ENCODE data around the gene STRIP1.

The STRIP1 gene

GRCh38 chr1:110098222-110099026 lies 64.0 kb downstream of the STRIP1 start:
- peak; percentile 13 for ATAC-seq
- TF ChIP-seq TOX (CRISPR knock-in tag; IDR thresholded peaks at IDR 0.05; ENCODE audit: borderline replicate concordance) (no peak), PATZ1 (CRISPR knock-in tag; IDR thresholded peaks at IDR 0.05; ENCODE audit: borderline replicate concordance) (0 out of 2 replicates have a peak, but pooled peaks have one; percentile 62), GLIS3 (CRISPR knock-in tag; IDR thresholded peaks at IDR 0.05) (no peak; the same call in 1 of the 2 replicates), ISL1 (CRISPR knock-in tag; IDR thresholded peaks at IDR 0.05) (0 out of 2 replicates have a peak, but pooled peaks have one; percentile 60), ZFP3 (CRISPR knock-in tag; IDR thresholded peaks at IDR 0.05) (peak; percentile 37; the same call in 1 of the 2 replicates), ZNF70 (CRISPR knock-in tag; IDR thresholded peaks at IDR 0.05) (peak; percentile 74), ZNF565 (CRISPR knock-in tag; conservative IDR thresholded peaks at IDR 0.05; ENCODE audit: low read depth) (peak; percentile 67; the same call in 1 of the 2 replicates), ZNF8 (CRISPR knock-in tag; IDR thresholded peaks at IDR 0.05) (no peak; the same call in 1 of the 2 replicates), BACH2 (CRISPR knock-in tag; IDR thresholded peaks at IDR 0.05; ENCODE audit: borderline replicate concordance) (peak; percentile 60), SNAI2 (CRISPR knock-in tag; IDR thresholded peaks at IDR 0.05) (no peak; the same call in 1 of the 2 replicates), OSR1 (CRISPR knock-in tag; IDR thresholded peaks at IDR 0.05) (0 out of 2 replicates have a peak, but pooled peaks have one; percentile 12), ESRRG (CRISPR knock-in tag; IDR thresholded peaks at IDR 0.05) (peak; percentile 36; the same call in 1 of the 2 replicates), CSRNP3 (CRISPR knock-in tag; IDR thresholded peaks at IDR 0.05) (no peak), CSDC2 (CRISPR knock-in tag; IDR thresholded peaks at IDR 0.05) (0 out of 2 replicates have a peak, but pooled peaks have one; percentile 45), TCF4 (CRISPR knock-in tag; IDR thresholded peaks at IDR 0.05; ENCODE audit: borderline replicate concordance) (peak; percentile 80), ZFP30 (CRISPR knock-in tag; IDR thresholded peaks at IDR 0.05) (no peak), ARNTL (CRISPR knock-in tag; IDR thresholded peaks at IDR 0.05; ENCODE audit: borderline replicate concordance, low read depth) (no peak), RARB (CRISPR knock-in tag; IDR thresholded peaks at IDR 0.05) (no peak; the same call in 1 of the 2 replicates), PPARA (CRISPR knock-in tag; IDR thresholded peaks at IDR 0.05; ENCODE audit: borderline replicate concordance) (peak; percentile 77; the same call in 1 of the 2 replicates), ZC3H10 (CRISPR knock-in tag; IDR thresholded peaks at IDR 0.05) (peak; percentile 41; the same call in 1 of the 2 replicates)
- TF ChIP-seq, protein P1, sequence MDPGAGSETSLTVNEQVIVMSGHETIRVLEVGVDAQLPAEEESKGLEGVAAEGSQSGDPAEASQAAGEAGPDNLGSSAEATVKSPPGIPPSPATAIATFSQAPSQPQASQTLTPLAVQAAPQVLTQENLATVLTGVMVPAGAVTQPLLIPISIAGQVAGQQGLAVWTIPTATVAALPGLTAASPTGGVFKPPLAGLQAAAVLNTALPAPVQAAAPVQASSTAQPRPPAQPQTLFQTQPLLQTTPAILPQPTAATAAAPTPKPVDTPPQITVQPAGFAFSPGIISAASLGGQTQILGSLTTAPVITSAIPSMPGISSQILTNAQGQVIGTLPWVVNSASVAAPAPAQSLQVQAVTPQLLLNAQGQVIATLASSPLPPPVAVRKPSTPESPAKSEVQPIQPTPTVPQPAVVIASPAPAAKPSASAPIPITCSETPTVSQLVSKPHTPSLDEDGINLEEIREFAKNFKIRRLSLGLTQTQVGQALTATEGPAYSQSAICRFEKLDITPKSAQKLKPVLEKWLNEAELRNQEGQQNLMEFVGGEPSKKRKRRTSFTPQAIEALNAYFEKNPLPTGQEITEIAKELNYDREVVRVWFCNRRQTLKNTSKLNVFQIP (CRISPR knock-in tag; IDR thresholded peaks at IDR 0.05; ENCODE audit: borderline replicate concordance, low read depth) = no peak
- TF ChIP-seq, protein P2, sequence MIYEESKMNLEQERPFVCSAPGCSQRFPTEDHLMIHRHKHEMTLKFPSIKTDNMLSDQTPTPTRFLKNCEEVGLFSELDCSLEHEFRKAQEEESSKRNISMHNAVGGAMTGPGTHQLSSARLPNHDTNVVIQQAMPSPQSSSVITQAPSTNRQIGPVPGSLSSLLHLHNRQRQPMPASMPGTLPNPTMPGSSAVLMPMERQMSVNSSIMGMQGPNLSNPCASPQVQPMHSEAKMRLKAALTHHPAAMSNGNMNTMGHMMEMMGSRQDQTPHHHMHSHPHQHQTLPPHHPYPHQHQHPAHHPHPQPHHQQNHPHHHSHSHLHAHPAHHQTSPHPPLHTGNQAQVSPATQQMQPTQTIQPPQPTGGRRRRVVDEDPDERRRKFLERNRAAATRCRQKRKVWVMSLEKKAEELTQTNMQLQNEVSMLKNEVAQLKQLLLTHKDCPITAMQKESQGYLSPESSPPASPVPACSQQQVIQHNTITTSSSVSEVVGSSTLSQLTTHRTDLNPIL (CRISPR knock-in tag; IDR thresholded peaks at IDR 0.05; ENCODE audit: low read depth) = 0 out of 2 replicates have a peak, but pooled peaks have one; percentile 26
- TF ChIP-seq, protein P3, sequence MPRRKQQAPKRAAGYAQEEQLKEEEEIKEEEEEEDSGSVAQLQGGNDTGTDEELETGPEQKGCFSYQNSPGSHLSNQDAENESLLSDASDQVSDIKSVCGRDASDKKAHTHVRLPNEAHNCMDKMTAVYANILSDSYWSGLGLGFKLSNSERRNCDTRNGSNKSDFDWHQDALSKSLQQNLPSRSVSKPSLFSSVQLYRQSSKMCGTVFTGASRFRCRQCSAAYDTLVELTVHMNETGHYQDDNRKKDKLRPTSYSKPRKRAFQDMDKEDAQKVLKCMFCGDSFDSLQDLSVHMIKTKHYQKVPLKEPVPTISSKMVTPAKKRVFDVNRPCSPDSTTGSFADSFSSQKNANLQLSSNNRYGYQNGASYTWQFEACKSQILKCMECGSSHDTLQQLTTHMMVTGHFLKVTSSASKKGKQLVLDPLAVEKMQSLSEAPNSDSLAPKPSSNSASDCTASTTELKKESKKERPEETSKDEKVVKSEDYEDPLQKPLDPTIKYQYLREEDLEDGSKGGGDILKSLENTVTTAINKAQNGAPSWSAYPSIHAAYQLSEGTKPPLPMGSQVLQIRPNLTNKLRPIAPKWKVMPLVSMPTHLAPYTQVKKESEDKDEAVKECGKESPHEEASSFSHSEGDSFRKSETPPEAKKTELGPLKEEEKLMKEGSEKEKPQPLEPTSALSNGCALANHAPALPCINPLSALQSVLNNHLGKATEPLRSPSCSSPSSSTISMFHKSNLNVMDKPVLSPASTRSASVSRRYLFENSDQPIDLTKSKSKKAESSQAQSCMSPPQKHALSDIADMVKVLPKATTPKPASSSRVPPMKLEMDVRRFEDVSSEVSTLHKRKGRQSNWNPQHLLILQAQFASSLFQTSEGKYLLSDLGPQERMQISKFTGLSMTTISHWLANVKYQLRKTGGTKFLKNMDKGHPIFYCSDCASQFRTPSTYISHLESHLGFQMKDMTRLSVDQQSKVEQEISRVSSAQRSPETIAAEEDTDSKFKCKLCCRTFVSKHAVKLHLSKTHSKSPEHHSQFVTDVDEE (CRISPR knock-in tag; IDR thresholded peaks at IDR 0.05) = peak; percentile 93
